SK-N-SH treated with all-trans-retinoic acid at 6 μM for 48 hours (cell line): Measurements from ENCODE around the gene BTG1.

Source experiments
- ATAC-seq: fragments of 200-7000 bp; cut with Tn5 transposase; 3 replicates; pipeline ENCODE4 v1.9.1; 2020; ENCODE audit warnings: mild to moderate bottlenecking, moderate library complexity
- ARNTL ChIP-seq: fragments of 450-650 bp; formaldehyde crosslinking; IDR thresholded peaks from 2 replicates; pipeline ENCODE4 v1.5.0; 2020; ENCODE audit warnings: low read depth, mild to moderate bottlenecking, moderate library complexity, borderline replicate concordance
- BACH2 ChIP-seq: fragments of 250-450 bp; sonication (Bioruptor Pico); IDR thresholded peaks from 2 replicates; pipeline ENCODE4 v1.9.0; 2021; ENCODE audit warnings: mild to moderate bottlenecking, borderline replicate concordance
- CSDC2 ChIP-seq: fragments of 250-450 bp; sonication (Bioruptor Pico); IDR thresholded peaks from 2 replicates; pipeline ENCODE4 v1.5.0; 2020; ENCODE audit warnings: mild to moderate bottlenecking, moderate library complexity
- ESRRG ChIP-seq: fragments of 250-450 bp; sonication (Bioruptor Pico); IDR thresholded peaks from 2 replicates; pipeline ENCODE4 v1.6.1; 2021; ENCODE audit warnings: mild to moderate bottlenecking
- GLIS3 ChIP-seq: fragments of 250-450 bp; sonication (Bioruptor Pico); IDR thresholded peaks from 2 replicates; pipeline ENCODE4 v1.5.0; 2020; ENCODE audit warnings: mild to moderate bottlenecking, moderate library complexity
- ISL1 ChIP-seq: fragments of 250-450 bp; sonication (Bioruptor Pico); IDR thresholded peaks from 2 replicates; pipeline ENCODE4 v2.1.2; 2022; ENCODE audit warnings: mild to moderate bottlenecking, moderate library complexity
- PPARA ChIP-seq: fragments of 250-450 bp; sonication (Bioruptor Pico); IDR thresholded peaks from 2 replicates; pipeline ENCODE4 v1.5.0; 2020; ENCODE audit warnings: mild to moderate bottlenecking, borderline replicate concordance
- RARB ChIP-seq: fragments of 250-450 bp; sonication (Bioruptor Pico); IDR thresholded peaks from 2 replicates; pipeline ENCODE4 v1.8.0; 2021; ENCODE audit warnings: mild to moderate bottlenecking, moderate library complexity
- SNAI2 ChIP-seq: fragments of 250-450 bp; sonication (Bioruptor Pico); IDR thresholded peaks from 2 replicates; pipeline ENCODE4 v1.5.0; 2020; ENCODE audit warnings: mild to moderate bottlenecking, moderate library complexity
- TCF4 ChIP-seq: fragments of 250-450 bp; sonication (Bioruptor Pico); IDR thresholded peaks from 2 replicates; pipeline ENCODE4 v1.8.0; 2021; ENCODE audit warnings: mild to moderate bottlenecking, moderate library complexity, borderline replicate concordance
- TOX ChIP-seq: fragments of 250-450 bp; sonication (Bioruptor Pico); IDR thresholded peaks from 2 replicates; pipeline ENCODE4 v1.8.0; 2021; ENCODE audit warnings: mild to moderate bottlenecking, moderate library complexity, borderline replicate concordance
- ZFP3 ChIP-seq: fragments of 250-450 bp; sonication (Bioruptor Pico); IDR thresholded peaks from 2 replicates; pipeline ENCODE4 v1.5.0; 2020; ENCODE audit warnings: mild to moderate bottlenecking, moderate library complexity
- ZFP30 ChIP-seq: fragments of 450-650 bp; formaldehyde crosslinking; IDR thresholded peaks from 2 replicates; pipeline ENCODE4 v1.5.0; 2022; ENCODE audit warnings: mild to moderate bottlenecking, moderate library complexity
- ZNF565 ChIP-seq: fragments of 450-650 bp; formaldehyde crosslinking; conservative IDR thresholded peaks from 2 replicates; pipeline ENCODE4 v1.5.0; 2020; ENCODE audit warnings: low read depth, mild to moderate bottlenecking, moderate library complexity
- ZNF70 ChIP-seq: fragments of 450-650 bp; formaldehyde crosslinking; IDR thresholded peaks from 2 replicates; pipeline ENCODE4 v1.5.0; 2020; ENCODE audit warnings: mild to moderate bottlenecking, moderate library complexity
- ZNF8 ChIP-seq: fragments of 450-650 bp; formaldehyde crosslinking; IDR thresholded peaks from 2 replicates; pipeline ENCODE4 v1.5.0; 2020; ENCODE audit warnings: mild to moderate bottlenecking, moderate library complexity
- TF ChIP-seq, protein P1 (sequence below): fragments of 250-450 bp; sonication (Bioruptor Pico); IDR thresholded peaks from 2 replicates; pipeline ENCODE4 v1.5.1; 2021; ENCODE audit warnings: mild to moderate bottlenecking, moderate library complexity
- TF ChIP-seq, protein P2 (sequence below): fragments of 250-450 bp; sonication (Bioruptor Pico); IDR thresholded peaks from 2 replicates; pipeline ENCODE4 v1.5.1; 2020; ENCODE audit warnings: low read depth, mild to moderate bottlenecking, moderate library complexity
- TF ChIP-seq, protein P3 (sequence below): fragments of 250-450 bp; sonication (Bioruptor Pico); IDR thresholded peaks from 2 replicates; pipeline ENCODE4 v1.8.0; 2020; ENCODE audit warnings: mild to moderate bottlenecking, moderate library complexity, borderline replicate concordance
- TF ChIP-seq, protein P4 (sequence below): fragments of 250-450 bp; sonication (Bioruptor Pico); IDR thresholded peaks from 2 replicates; pipeline ENCODE4 v1.5.0; 2020; ENCODE audit warnings: mild to moderate bottlenecking, moderate library complexity

BTG1 gene

DNA sequence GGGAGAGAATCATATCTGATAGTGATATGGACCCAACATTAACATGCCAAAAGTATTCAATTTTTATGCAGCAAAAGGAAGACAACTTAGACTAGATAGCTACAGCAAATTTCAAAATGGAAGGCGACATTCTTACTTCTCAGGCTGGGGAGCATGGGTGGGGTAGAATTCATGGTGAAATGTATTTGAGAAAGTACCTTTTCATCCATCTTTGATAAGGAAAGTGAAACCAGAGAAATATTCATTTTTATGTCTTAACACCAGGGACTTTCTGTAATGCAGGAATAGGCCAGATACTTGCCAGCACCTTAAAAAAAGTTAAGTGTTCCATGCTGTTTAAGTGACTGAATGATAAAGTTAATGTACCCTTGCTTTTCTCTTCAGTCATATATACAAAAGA, 13.4 kb downstream of the BTG1 start:
- ATAC-seq: no peak
- no peak for TF ChIP-seq BACH2 (CRISPR knock-in tag)
- no peak for TF ChIP-seq ZNF8 (CRISPR knock-in tag)
- no peak for TF ChIP-seq ZFP30 (CRISPR knock-in tag)
- no peak for TF ChIP-seq TOX

DNA sequence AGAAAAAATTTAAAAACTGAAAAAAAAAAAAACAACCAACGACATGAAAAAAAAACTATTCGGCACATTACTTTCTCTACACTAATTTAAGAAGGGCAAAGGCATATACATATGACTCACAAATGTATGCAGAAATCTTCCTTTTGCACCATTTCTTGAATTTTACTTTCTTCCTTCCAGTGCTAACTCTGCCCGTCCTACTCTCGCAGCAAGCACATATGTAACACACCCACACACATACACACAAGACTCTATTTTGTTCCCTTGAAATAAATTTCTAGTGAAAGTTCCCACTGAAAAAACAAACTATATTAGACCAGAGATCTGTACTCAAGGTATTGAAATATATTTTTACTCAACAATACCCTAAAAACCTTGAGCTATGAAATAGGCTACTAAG, 14.6 kb downstream of the BTG1 start:
- ATAC-seq: no peak
- no peak for TF ChIP-seq ISL1 (CRISPR knock-in tag)
- TF ChIP-seq ZFP3 (CRISPR knock-in tag): no peak
- TF ChIP-seq, protein P1, sequence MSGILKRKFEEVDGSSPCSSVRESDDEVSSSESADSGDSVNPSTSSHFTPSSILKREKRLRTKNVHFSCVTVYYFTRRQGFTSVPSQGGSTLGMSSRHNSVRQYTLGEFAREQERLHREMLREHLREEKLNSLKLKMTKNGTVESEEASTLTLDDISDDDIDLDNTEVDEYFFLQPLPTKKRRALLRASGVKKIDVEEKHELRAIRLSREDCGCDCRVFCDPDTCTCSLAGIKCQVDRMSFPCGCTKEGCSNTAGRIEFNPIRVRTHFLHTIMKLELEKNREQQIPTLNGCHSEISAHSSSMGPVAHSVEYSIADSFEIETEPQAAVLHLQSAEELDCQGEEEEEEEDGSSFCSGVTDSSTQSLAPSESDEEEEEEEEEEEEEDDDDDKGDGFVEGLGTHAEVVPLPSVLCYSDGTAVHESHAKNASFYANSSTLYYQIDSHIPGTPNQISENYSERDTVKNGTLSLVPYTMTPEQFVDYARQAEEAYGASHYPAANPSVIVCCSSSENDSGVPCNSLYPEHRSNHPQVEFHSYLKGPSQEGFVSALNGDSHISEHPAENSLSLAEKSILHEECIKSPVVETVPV: no peak
- TF ChIP-seq, protein P2, sequence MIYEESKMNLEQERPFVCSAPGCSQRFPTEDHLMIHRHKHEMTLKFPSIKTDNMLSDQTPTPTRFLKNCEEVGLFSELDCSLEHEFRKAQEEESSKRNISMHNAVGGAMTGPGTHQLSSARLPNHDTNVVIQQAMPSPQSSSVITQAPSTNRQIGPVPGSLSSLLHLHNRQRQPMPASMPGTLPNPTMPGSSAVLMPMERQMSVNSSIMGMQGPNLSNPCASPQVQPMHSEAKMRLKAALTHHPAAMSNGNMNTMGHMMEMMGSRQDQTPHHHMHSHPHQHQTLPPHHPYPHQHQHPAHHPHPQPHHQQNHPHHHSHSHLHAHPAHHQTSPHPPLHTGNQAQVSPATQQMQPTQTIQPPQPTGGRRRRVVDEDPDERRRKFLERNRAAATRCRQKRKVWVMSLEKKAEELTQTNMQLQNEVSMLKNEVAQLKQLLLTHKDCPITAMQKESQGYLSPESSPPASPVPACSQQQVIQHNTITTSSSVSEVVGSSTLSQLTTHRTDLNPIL: no peak
- no peak for TF ChIP-seq ZNF8 (CRISPR knock-in tag)
- no peak for TF ChIP-seq PPARA (CRISPR knock-in tag)
- TF ChIP-seq ESRRG (CRISPR knock-in tag): no peak
- TF ChIP-seq ZNF70: no peak
- TF ChIP-seq GLIS3 (CRISPR knock-in tag): no peak
- TF ChIP-seq, protein P3, sequence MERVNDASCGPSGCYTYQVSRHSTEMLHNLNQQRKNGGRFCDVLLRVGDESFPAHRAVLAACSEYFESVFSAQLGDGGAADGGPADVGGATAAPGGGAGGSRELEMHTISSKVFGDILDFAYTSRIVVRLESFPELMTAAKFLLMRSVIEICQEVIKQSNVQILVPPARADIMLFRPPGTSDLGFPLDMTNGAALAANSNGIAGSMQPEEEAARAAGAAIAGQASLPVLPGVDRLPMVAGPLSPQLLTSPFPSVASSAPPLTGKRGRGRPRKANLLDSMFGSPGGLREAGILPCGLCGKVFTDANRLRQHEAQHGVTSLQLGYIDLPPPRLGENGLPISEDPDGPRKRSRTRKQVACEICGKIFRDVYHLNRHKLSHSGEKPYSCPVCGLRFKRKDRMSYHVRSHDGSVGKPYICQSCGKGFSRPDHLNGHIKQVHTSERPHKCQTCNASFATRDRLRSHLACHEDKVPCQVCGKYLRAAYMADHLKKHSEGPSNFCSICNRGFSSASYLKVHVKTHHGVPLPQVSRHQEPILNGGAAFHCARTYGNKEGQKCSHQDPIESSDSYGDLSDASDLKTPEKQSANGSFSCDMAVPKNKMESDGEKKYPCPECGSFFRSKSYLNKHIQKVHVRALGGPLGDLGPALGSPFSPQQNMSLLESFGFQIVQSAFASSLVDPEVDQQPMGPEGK: no peak
- TF ChIP-seq TCF4 (CRISPR knock-in tag): no peak
- TF ChIP-seq, protein P4, sequence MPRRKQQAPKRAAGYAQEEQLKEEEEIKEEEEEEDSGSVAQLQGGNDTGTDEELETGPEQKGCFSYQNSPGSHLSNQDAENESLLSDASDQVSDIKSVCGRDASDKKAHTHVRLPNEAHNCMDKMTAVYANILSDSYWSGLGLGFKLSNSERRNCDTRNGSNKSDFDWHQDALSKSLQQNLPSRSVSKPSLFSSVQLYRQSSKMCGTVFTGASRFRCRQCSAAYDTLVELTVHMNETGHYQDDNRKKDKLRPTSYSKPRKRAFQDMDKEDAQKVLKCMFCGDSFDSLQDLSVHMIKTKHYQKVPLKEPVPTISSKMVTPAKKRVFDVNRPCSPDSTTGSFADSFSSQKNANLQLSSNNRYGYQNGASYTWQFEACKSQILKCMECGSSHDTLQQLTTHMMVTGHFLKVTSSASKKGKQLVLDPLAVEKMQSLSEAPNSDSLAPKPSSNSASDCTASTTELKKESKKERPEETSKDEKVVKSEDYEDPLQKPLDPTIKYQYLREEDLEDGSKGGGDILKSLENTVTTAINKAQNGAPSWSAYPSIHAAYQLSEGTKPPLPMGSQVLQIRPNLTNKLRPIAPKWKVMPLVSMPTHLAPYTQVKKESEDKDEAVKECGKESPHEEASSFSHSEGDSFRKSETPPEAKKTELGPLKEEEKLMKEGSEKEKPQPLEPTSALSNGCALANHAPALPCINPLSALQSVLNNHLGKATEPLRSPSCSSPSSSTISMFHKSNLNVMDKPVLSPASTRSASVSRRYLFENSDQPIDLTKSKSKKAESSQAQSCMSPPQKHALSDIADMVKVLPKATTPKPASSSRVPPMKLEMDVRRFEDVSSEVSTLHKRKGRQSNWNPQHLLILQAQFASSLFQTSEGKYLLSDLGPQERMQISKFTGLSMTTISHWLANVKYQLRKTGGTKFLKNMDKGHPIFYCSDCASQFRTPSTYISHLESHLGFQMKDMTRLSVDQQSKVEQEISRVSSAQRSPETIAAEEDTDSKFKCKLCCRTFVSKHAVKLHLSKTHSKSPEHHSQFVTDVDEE (CRISPR knock-in tag): no peak
- TF ChIP-seq RARB (CRISPR knock-in tag): no peak
- no peak for TF ChIP-seq SNAI2 (CRISPR knock-in tag)
- no peak for TF ChIP-seq CSDC2
- TF ChIP-seq ARNTL (CRISPR knock-in tag): no peak
- no peak for TF ChIP-seq ZNF565 (CRISPR knock-in tag)
- TF ChIP-seq BACH2 (CRISPR knock-in tag): no peak

DNA sequence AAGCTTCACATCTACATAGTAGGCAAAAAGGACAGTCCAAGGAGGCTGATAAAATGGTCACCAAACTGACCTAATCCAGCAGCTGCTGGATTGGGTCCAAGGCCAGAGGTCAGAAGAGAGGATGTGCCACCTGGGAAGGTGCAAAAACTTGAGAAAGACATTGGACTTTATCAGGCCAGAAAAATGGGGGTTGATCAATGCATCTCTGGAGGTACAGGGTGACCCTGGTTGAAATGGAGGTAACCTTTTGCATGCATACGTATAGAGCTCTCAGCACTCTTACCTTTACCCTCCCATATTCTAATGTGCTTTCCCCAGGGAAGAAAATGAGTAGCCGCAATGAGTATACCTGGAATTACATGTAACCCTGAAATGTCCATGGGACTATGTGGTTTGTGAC, 16.0 kb downstream of the BTG1 start:
- no peak for TF ChIP-seq SNAI2 (CRISPR knock-in tag)
- TF ChIP-seq TOX: no peak
- no peak for ATAC-seq

DNA sequence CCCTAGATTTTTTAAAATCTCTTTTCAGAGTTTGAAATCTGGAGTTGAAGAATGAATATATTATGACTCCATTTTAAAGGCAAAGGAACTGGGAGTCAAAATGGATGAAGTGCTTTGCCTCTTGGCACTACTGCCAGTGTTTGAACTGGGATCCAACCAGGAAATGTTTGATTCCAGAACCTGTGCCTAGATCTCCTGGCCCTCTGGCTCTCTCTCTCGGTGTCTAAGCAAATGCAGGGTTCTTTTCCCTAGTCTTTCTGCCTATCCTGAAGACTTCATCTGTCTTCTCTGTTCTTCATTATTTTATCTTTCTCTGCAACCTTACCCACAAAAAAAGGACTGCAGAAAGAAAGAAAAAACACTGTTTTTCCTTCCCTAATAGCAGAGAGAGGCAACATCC, 17.0 kb downstream of the BTG1 start:
- no peak for TF ChIP-seq RARB (CRISPR knock-in tag)
- TF ChIP-seq, protein P3: no peak
- TF ChIP-seq SNAI2 (CRISPR knock-in tag): no peak
- TF ChIP-seq TOX: no peak
- TF ChIP-seq ESRRG (CRISPR knock-in tag): no peak
- TF ChIP-seq ZFP3 (CRISPR knock-in tag): no peak
- no peak for TF ChIP-seq ARNTL (CRISPR knock-in tag)
- TF ChIP-seq, all 23 proteins: peak for 0
- no peak for ATAC-seq
